NCI-H1694 (cell line): ENCODE measurements around the gene PDE7B.
A peak's percentile ranks its signal among the peaks of the same experiment; 100 is the strongest.

ENCODE experiments used
- DNase-seq: peaks from one replicate; lab custom pipeline; 2025; lab: John Stamatoyannopoulos, UW

PDE7B gene

DNA sequence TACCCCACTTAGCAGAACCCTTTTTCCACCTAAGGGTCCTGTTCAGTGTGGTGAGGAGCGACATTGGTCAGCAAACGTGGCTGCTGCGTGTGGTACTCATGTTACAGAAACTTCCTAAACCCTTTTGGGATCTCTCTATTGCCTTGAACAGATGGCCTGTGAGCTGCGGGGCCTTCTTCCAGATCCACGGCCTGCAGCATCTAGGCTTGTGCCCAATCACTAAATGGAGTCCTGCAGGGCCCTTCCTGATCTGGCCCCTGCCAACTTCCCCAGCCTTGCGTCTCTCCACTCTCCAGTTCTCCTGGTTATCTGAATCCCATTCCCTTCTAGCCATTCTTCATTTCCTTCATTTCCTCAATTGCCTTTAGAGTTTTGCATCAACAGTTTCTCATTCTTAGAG lies 85.6 kb downstream of the PDE7B start:
- DNase-seq: no peak

DNA sequence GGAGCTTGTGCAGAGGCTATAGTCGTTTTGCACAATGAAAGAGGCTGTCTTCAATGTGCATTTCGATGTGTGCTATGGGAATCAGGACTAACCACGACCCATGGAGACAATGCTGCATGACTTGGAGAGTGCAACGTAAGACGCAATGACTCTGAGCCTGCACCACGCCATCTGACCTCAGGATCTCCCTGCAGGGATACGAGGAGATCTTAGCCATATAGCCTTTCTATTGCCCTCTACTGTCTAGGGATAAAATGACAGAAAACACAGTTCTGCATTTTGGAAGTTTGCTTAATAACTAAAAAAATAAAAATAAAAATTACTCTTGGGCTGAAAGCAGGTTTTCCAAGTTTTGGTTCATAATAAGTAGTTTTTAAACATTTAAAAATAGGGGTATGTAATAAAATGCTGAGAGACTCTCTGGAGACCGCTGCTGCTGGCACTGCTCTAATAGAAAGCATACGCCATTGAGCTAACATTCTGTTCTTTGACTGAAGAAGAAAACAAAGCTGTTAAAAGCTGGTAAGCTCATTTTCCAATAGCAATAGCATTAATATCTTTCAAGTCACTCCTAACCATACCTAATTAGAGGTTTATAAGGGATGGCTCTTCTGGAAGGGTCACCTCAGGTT lies 87.2 kb downstream of the PDE7B start:
- peak; percentile 43 for DNase-seq

DNA sequence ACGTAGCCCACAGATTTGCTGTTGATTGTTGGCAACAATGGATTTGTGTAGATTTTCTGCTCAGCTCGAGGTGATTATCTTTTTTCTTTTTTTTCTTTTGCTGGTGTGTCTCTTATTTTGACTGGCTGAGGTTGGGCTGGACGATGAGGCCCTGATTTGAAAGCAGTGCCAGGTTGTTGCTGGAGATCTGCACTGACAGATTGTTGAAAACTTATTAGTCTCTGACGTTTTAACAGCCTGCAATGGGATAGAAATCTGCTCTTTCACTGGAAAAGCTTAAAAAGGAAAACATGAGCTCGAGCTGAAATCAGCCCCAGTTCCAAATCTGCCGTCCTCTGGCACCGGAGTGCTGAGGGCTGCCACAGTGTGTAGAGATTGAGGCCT lies 87.7 kb downstream of the PDE7B start:
- peak; percentile 43 for DNase-seq

DNA sequence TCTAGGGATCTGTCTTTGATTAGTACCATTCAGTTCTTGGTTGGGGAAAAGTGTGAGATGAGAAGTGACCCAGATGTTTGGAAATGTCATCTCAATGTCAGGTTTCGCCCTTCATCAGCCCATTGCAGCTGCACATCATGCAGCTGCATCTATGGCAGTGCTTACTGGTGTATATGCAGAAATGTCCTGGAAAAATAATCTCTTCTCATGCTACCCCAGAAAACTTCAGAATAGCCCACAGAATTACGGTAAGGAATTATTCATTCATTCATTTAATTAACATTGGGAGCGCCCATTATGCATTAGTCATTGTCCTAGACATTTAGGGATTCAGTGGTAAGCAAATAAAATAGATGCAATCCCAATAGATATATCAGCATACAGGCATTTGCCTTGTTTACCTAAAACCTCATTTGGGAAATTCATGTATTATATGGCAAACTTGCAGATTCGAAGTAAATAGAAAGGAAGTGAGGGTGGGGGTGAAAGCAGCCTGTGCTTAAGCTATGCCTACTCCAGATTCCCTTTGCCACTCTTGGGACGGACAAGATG lies 89.2 kb downstream of the PDE7B start:
- DNase-seq: no peak

DNA sequence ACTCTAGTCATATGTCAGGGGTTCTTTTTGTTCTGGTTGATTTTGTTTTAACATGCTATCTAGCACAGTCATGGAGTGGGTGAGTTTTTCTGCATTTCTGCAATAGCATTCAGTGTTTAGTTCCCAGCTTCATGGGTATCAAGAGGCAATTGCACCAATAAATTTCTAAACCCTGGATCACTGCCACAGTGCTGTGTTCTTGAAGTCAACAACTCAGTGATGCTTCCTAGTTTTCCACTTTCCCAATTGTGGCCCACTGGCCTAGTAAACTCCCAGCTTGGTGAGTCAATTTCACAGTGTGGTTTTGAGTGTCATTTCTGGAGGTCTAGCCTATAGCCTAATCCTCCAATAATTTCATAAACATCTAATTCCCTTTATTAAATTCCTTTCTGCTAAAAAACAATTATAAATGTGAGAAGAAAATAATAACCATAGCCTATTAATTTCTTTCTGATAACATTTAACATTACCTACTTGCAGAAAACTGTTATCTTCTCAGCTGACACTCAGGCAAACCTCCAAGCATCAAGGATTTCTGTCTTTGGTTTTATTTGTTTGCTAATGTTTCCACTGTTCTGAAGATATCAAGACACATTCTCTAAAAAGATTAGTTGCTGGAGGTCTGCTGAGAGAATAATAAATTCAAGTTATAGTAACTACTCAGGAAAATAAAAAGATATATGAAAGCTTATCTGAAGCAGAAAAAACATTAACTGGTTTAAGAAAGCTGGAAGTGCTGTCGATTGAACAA lies 89.9 kb downstream of the PDE7B start:
- DNase-seq: no peak

DNA sequence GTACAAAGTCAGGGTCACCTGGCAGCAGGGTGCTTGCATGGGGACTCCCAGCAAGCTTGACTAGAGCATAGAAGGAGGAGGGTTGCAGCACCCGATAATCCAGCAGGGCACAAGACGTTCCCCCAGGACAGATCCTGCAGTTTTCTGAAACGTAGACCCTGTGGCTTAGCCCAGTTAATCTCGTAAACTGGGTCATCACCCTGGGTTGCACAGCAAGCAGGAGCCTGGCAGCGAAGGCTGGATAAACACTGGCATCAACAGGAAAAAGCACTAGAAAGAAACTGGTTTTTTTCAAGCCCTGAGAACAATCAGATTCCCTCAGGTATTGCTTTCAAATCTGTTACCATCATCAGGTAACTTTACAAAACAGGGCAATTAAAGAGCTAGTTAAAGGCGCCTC lies 92.6 kb downstream of the PDE7B start:
- no peak for DNase-seq

DNA sequence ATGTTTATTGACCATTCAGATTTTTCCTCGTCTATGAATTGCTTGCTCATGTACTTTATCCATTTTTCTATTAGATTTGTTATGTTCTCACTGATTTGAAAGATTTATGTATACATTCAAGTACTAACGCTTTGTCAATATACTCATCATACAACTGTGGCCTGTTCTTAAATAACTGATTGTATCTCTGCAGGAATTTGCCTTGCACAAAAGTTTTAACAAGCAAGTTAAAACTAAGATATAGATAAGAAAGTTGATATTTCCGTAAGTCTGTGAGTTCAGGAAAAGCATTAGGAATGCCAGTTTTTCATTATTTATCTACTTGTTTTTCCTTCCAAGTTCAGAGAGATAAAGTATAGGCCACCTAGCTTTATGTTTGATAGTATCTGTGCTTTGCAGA lies 95.2 kb downstream of the PDE7B start:
- DNase-seq: no peak

DNA sequence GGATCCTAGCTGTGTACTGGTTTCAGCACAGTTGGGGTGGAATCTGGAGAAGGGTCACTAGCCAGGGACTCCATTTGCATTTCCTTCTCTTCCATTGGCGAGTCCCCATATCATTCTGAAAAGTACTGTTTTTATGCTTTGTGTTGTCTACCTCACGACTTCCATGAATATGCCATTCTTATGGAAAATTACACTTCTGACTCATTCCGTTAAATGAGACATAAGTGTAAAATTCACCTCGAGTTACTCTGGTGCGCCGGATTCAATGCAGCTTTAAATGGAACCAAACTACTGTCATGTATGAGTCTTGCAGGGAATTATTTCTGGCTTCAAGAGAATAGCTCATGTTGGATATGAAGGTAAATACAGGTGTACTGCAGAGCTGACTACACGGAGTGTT lies 99.2 kb downstream of the PDE7B start:
- DNase-seq: no peak

DNA sequence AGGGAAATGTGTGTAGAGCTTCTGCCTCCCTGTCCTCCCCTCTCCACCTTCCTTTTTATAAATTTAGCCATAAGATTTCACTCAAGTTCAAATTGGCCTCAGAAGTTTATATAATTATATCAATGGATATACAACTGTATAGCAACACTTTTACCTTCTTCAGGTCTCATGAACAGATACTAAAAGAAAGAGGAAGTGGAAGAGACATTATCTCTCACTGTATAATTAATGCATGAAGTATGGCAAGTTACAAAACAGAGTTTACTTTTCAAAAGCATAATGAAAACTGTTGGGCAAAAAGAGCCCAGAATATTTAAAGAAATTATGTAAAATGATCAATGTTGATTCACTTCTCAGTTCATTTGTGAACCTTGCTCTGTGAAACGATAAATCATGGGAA lies 99.7 kb downstream of the PDE7B start:
- no peak for DNase-seq

DNA sequence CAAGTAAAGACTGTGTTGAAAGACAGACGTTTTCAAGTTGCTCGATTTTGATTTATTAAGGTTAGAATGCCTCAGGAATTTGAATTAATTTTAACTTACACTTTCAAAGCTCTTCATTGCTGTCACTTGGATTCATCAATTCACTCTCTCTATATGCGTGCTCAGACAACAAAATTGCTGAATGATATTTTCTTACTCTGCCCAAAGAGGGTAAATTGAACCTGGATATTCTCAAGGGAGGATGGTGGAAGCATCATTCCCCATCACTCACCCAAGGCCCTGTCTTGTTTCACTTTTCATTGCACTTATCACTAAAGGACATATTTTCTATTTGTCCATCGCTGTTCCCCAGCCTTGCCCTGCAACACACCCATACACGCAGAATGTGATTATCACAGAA lies 102.3 kb downstream of the PDE7B start:
- no peak for DNase-seq

DNA sequence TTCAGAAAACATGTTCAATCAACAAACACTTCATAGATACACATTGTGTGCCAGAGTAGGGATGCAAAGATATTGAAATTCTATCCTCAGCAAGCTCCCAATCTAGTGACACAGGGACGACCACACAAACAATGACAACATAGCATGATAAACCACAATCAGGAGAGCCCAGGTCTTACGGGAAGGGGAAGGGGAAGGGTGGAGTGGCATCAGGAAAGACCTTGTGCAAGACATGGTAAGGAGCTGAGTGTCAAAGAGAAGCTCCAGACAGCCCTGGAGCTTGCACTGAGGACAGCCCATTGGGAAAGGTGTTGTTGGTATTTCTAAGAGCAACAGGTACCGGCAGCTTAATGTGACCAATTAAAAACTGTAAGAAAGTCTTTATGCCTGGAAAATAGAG lies 103.6 kb downstream of the PDE7B start:
- no peak for DNase-seq

DNA sequence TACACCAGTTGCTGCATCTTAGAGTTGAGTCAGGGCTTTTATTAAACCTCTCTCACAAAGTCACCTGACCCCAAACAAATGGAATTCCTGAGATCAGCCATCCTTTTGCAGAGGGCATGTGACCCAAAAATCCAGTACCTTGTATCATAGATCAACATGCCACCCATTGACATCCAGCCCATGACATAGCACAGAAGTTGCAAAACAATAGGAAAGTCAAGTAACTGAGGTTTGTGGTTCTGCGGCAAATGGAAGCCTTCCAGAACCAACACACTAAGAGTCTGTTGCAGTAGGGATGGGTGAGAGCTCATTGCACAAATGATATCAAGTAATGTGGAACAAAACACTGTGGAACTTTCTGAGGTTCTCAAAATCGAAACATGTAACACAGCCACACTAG lies 111.2 kb downstream of the PDE7B start:
- DNase-seq: no peak

DNA sequence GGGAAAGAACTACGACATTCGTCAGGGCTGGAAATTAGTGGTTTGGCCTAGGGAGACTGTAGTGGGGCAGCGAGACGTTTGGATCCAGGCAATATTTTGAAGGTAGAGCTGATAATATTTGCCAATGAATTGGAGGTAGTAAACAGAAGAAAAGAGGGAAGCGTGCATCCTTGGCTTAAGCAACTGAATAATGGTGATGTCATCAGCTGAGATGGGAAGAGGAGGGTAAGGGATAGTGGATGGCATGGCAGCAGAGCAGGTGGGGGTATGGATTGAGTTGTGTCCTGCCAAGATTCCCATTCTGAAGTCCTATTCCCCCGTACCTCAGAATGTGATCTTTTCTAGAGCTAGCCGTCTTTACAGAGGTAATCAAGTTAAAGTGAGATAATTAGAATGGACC lies 119.2 kb downstream of the PDE7B start:
- no peak for DNase-seq

DNA sequence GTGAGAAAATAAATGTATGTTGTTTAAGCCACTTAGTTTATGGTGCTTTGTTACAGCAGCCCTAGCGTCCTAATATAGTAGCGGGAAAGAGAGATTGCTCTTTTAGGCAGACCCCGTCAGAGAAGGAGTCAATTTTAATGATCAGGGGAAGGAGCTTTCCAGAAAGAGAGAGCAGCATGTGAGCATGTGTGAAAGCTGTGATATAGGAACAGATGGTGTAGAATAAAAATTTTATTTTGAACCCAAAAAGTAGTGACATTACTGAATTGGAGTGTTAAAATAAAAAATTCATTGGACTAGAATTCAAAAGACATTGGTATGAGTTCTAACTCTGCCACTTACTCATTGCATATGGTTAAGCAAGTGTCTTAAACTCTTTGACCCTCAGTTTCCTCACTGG lies 119.8 kb downstream of the PDE7B start:
- no peak for DNase-seq

DNA sequence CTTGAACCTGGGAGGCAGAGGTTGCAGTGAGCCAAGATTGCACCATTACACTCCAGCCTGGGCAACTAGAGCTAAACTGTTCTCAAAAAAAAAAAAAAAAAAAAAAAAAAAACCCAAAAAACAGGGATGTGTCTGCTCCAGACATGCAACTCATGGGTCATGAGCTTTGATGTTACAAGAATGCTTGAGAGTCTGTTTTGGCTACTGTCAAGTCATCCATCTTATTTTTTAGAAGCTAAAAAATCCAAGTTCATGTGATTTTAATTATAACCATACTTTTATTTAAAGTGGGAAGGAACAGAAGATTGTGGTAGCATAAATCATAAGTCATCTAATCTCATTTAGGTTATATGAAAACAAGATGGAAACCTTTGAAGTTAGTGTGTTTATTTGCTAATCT lies 120.6 kb downstream of the PDE7B start:
- DNase-seq: no peak

DNA sequence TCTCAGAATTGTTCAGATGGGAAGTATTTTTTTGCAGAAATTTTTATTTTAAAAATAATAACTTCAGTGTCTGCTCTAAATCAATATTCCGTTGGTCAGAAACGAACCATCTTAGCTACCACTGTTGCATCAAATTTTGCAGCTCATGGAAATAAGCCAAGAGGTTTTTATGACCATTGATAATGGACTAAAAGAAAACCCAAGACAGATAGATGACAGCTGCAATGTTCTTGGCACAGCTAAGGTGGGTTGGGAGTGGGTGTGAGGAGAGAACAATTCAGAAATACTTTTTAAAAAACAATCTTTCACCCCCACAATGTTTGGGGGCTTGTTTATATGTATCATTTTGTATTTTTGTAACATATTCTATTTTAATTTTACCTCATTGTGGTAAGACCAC lies 121.1 kb downstream of the PDE7B start:
- DNase-seq: no peak

DNA sequence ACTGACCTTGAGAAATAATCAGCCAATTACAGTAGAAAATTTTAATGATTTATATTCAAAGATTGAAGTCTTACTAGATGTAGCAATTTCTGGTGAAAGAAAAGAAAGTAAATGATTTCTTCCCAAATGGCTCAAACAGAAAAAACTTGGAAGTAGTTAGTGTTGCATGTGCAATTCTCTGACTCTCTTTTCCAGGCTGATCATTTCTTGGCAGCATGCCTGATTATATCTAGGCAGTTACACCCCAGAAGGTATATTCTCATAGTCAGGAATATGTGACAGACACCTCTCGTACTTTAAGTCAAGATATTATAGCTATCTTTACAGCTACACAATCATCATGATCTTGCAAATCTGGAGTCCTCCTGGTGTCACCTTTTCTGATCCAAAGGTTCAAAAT lies 122.9 kb downstream of the PDE7B start:
- no peak for DNase-seq

DNA sequence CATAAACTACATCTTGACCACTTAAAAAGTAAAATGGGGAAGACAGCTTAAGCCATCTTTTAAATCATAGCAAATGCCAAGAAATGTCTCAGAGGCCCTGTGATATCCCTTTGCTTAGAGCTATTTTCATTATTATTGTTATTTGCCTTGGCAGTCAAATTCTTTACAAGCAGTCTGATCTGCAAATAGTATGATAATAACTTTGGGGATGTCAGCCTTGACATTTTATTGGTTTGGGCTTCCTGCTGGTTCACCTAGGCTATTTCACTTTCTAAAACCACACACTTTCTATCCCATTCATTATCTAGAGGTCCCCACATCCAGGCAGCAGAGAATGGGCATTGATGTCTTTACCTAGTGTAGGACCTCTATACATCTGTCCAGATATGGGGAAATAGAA lies 125.1 kb downstream of the PDE7B start:
- DNase-seq: no peak

DNA sequence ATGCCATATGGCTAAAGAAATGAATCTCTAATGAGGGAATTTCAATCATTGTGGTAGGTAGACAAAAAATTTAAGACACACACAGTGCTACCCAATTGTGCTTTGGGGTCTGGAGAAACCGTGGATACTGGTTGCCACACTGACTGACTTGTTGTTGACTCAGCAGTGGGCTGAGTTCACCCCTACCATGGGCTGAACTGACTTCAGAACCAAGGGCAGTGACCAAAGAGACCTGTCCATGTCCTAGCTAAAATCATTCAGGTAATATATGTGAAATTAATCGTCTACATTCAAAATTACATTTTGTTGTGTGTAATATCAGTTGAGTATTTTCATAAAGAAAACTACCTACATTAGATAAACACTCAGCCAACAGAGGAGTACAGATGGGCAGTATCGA lies 131.6 kb downstream of the PDE7B start:
- no peak for DNase-seq

DNA sequence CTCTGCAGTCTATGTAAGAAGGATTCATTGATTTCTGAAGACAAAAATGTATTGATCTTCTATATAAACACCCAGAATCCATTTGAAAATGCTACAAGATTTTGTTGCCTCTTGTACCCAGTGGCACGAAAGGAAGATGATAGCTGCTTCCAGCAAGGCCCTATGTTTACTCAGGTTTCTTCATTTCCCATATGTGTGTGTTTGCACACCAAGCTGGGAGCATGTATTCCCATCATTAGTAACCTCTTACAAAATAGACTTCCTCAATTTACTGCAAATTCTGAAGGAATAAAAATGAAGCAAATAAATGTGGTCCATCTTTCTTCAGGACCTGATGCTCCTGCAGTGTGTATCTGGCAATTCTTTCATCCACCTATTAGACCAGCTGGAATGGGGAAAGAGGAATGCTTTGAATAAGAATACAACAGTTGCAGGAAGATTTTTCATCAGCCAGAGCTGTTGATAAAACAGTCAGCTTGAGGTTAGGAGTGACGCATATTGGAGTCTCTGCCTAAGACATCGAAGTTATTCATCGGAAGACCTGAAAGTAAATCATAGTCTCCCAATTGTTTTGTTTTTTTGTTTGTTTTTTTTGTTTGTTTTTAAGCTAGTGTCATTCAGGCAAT lies 132.3 kb downstream of the PDE7B start:
- DNase-seq: no peak

DNA sequence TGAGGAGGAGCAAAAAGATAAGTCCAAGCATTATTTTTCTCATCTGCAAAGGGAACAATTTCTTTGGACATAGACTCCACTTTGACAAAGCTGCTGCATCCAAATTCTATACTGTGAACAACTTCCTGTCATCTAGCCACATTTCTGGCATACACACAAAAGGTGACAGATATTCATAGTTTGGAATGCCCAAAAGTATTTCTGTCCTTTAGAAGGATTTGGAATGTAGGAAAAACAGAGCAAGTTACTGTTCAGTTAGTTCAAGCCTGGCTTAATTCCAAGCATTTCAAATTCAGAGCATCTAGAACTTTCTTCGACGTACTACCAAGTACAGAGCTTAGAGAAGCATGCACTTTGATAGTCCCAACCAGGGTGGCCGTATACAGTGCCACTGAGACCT lies 134.0 kb downstream of the PDE7B start:
- DNase-seq: no peak

DNA sequence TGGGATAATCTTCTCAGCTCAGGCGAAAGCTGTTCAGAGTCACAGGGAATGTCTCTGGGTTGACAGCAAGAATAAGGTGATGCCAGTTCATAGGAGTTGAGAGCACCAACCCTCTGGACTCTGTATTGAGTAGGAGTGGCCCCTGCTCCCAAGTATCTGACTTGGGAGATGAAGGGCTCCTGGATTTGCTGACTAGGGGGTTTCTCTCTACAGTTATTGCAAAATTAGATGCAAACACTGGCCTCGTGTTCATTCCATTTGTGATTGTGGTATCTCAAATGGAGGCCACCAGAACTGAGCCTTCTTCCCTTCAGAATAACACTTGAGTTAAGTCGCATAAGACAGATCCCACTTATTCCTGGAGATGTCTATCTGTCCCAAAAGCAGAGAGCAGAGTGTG lies 135.7 kb downstream of the PDE7B start:
- no peak for DNase-seq

DNA sequence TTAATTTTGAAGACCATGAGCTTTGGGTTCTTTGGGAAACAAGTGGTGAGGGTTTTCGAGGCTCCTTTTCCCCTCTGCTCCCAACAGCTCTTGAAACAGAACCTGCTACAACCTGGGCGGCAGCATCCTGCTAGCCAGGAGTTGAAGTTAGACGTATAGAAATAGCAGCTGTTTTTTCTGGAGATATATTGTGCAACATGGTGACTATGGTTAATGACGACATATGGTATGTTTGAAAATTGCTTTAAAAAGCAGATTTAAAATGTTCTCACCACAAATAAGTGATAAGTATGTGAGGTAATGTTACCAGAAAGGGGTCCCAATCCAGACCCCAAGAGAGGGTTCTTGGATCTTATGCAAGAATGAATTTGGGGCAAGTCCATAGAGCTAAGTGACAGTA lies 138.9 kb downstream of the PDE7B start:
- no peak for DNase-seq
